Left forelimb (tissue), 1 donor: ENCODE data around the gene GTSE1.

Experiments
- DNase-seq: peaks from one replicate; pipeline ENCODE4 v3.0.0-alpha.2; 2018; ENCODE audit warnings: low spot score

Gene GTSE1

DNA sequence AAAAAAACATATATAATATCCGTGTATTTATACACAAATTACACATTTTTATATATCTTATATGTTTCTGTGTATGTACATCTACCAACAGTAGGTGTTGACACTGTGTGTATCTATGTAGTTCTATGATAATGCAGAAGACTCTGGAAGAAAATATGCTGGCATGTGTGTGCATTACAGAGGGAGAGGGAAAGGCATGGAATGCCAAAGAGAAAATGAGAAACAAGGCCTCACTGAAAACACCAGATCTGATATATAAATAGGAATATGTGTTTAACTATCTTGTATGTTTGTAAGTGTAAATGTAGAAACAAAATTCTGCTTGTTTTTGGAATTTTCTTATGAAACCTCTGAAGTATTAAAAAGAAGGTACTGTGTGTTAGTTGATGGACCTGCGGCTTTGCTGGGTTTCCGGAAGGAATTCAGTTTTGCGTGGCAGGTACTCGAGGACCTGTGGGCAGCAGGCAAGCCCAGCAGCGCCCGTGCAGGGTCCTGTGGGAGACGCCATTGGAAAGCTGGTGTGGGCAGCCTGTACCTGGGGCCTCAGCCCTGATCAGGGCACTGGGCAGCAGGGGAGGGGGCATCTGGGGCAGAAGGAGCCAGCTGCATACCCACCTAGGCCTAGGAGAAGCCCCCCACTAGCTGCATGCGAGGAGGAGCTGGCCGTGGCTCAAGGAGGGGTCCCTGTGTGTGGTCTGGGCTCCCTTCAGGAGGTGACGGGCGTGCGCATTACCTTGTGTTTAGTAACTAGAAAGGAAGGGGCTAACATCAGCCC is 31.2 kb downstream of the GTSE1 start:
- no peak for DNase-seq

DNA sequence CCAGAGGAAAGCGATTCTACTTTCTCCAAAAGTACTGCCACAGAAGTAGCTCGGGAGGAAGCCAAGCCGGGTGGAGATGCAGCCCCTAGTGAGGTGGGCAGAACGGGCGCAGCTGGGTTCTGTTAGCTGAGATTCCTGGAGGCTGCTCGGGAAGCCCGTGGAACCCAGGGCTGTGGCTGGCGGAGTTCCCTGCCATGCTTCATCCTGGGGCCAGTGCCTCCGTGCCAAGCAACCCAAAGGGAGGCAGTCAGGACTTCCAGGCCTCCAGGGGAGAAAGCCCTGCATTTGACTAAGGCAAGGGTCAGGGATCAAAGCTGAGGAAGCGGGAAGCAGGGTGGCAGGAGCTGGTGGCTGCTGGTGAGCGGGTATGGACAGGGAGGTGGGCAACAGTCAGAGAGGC is 32.1 kb downstream of the GTSE1 start:
- no peak for DNase-seq

DNA sequence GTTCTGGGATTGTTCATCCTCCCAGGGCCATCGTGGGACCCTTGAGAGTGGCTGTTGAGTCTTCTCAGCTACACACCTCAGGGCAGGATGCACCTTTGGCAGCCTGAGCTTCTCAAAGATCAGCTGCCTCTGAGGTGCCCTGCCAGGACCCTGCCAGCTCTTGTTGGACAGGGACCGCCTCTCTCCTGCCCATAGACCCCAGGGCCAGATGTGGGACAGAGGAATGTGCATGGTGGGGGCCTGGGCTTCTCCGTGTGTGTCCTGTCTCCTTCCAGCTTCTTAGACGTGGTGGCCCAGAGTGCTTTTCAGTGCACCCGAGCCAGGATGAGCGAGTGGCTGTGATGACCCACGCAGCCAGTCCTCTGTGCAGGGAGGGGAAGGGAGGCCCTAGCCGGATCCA is 32.9 kb downstream of the GTSE1 start:
- no peak for DNase-seq

DNA sequence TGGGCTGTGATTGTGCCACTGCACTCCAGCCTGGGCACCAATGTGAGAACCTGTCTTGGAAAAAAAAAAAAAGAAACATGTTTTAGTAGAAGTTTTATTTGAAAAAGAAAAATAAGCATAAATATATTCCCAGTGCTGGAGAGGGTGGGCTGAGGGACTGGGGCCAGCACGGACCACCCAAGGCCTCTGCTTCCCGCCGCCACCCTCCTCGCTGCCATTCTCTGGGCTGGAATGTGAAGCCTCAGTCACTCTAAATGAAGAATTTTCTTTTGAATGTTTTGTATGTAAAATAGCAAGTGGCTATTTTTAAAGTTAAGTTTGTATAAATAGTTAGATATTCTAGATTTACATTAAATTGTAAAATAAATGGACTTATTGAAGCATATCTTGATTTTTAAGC is 33.8 kb downstream of the GTSE1 start:
- no peak for DNase-seq

DNA sequence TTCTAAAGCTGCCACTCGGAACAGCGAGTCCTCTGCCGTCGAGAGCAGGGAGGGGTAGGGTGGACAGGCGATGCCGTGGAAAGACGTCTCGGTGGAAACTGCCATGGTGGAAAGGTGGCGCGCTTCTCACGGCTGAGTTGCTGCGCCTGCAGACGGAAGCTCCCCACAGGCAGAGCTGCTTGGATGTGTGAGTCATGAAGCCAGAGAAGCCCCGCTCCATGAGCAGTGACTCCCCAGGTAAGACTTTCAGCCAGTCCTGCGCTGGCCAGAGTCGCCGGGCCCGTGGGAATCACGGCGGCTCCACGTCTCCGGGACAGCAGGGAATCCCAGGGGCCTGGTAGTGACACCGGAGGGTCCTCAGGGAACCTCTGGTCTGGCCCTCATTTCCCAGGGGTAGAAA is 34.8 kb downstream of the GTSE1 start:
- no peak for DNase-seq

DNA sequence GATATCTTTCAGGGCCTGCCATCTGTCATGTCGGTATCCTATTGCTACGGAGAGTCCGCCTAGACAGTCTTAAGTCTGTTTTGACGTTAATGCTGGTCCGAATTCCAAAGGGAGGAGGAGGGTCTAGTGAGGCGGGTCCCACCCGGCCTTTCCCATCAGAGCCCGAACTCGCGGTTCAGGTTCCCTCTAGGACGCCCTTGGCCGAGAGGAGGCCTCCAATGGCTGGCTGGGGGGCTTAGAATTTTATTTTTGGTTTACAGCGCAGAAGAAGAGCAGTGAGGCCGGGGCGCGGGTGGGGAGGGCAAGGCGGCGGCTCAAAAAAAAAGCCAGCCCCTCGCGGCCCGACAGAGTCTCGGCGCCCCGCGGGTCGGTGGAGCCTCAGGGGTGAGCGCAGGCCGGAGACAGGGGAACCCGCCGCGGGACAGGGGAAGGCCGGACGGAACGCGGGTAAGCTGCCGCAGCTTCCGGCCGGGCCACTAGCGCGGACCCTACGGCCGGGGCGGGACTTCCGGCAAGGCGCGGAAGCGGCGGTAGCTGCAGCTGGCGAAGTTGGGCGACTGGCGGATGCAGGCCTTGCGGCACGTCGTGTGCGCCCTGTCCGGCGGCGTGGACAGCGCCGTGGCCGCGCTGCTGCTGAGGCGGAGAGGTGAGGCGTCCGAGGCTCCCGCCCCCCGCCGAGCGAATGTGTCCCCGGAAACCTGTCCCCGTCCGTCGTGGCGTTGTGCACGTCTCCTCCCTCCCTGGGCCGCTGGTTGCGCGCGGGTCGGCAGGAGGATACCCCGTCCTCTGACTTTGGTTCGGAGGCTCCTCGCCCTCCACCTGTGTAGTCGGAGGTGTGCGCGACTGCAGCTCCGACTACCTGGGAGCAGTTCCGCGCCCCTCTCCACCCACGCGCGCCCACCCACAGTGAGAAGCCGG is 38.8 kb downstream of the GTSE1 start, which contains the start of gene TRMU:
TRMU (plus strand) TSS at position 514 of the 918 bp plus-strand sequence; CDS start at position 565, 51 bp downstream.
- DNase-seq: peak; percentile 91

DNA sequence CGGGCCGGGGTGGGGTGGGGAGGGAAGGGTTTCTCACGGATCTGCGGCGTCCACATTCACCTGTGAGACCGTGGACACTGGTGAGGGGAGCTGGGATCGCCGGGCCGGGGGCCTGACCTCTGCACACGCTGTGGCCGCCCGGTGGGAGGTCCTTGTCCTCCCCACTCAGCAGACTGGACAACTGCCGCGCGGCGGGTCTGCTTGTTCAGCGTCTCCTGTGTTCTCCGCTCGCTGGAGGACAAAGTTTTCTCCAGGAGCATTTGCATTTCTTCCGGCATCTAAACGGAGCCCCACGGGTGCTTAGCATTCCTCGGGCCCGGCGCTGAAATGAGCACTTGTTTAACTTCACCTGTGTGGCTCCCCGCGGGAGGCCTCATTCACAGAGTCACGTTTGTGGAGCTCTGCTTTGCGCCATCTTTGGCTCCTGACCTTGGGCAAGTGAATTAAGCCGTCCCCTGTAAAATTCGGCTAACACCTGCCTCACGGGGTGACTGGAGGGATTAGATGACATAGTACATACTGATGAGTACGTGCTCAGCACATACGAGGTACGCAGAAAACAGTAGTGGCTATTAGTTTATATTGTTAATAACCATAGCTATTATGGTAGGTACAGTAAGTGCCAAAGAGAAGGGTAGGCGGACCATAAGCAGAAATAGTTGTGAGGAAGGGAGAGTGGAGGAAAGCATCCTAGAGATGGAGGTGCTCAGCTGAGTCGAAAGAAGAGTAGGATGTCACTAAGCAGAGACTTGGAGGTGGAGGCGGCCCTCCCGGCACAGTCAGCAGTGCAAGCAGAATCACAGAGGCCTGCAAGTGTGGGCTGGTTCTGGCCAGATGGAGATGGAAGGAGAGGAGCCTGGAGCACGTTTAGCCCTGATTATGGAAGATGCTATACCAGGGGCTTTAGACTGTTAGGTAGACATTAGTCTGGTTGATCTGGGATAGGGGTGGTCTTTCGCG is 39.7 kb downstream of the GTSE1 start:
- no peak for DNase-seq

DNA sequence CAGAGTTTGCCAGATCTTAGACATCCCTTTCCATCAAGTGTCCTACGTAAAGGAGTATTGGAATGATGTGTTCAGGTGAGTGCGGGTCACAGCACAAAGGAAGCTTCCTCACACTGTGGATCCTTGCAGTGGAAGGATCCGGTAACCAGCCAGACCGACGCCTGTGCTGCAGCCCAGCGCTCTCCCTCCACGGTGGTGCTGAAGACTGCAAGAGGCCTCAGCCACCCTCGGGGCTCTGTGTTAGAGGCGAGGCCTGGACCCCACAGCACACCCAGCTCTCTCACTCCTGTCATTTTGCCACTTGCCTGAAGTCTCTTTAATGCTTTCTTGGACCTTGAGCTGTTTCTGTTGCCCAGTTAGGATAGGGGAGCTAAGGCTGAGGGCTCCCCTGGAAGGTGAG is 41.2 kb downstream of the GTSE1 start:
- no peak for DNase-seq

DNA sequence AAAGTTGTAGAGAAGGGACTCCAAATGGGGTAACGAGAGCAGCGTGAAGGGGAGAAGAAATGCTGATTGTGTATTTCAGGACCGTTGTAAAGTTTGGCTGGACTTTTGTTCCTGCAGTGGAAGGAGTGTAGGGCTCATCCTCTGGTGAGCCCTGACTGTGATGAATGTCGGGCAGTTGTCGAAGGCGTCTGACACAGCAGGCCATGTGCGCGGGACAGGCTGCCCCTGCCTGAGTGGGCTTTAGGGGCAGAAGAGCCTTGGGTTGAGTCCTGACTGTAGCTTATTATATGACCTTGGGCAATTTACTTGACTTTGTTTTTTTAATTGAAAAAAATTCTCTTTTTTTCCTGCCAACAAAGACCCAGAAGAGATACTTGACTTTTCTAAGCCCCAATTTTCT is 42.0 kb downstream of the GTSE1 start:
- DNase-seq: no peak

DNA sequence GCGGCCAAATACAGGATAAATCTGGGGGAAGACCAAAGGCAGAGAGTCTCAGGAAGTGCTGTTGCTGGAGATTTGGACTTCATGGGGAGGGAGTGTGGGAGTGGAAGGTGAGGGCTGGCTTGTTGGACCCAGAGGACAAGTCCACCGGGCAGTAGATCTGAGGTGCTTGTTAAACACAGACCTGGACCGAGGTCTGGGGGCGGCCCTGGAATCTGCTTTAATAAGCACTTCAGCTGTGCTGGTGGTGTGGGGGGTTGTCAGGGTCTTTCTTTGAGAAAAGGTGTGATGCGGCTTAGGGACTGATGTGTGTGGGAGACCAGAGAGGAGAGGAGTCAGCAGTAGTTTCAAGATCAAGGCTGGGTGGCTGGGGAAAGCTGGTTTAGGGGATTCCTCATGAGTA is 43.3 kb downstream of the GTSE1 start:
- DNase-seq: no peak

DNA sequence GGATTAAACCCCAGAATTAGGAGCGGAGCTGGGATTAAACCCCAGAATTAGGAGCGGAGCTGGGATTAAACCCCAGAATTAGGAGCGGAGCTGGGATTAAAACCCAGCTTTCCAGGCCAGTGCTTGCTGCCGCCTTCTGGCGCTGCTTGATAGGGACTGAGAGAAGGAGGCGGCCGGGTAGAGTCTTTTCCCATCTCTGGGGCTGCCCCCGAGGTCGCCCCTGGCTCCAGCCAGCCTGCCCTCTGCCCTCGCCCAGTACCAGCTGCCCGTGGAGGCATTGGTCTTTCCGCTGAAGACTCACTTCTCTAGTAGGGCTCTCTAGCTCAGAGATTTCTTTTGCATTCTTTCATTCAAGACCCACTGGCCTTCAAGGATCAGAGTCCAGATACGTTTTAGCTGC is 44.0 kb downstream of the GTSE1 start:
- DNase-seq: no peak

DNA sequence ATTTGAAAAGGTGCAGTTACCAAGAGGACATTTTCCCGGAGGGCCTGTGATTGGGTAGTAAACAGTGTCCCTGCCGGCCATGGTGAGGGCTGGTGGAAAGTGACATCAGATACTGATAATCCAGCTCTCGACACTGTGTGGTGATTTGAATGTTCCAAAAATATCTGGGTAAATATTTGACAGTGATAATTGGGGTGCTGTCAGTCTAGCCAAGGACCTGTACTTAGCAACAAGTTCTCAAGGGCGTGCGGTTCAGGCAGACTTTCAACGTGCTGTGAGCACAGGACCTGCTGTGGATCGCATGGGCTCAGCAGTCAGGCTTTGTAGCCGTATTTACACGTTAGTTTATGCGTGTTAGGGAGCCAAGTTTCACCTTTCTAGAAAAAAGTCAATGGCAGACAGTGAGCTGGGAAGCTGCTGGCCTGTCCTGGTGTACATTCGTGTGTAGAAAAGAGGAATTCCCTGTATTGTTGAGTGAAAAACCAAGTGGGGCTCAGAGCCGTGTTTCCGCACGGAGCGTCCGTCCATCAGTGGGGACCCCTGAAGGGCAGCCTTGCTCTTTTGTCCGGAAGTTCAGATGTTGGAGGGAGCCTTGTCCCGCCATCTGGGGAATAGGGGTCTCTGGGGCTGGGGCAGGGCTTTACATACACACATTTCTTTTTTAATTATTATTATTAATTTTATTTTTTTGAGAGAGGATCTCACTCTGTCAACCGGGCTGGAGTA is 50.2 kb downstream of the GTSE1 start:
- no peak for DNase-seq

DNA sequence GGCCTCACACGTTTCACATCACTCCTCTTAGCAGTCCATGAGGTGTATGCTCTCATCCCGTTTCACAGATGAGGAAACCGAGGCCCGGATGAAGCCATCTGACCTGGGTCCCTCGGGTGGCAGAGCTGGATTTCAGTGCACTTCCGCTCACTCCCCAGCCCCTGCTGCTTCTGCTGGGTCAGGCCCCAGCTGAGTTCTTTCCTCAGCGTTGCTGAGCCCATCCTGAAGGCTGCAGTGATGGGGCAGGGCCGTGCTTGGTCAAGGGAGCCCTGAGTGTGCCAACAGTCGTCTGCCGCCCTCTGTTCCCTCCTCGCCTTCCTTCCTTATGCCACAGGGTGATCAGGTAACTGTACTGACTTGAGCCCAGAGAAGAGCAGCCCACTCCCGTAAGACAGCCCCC is 51.0 kb downstream of the GTSE1 start:
- no peak for DNase-seq

DNA sequence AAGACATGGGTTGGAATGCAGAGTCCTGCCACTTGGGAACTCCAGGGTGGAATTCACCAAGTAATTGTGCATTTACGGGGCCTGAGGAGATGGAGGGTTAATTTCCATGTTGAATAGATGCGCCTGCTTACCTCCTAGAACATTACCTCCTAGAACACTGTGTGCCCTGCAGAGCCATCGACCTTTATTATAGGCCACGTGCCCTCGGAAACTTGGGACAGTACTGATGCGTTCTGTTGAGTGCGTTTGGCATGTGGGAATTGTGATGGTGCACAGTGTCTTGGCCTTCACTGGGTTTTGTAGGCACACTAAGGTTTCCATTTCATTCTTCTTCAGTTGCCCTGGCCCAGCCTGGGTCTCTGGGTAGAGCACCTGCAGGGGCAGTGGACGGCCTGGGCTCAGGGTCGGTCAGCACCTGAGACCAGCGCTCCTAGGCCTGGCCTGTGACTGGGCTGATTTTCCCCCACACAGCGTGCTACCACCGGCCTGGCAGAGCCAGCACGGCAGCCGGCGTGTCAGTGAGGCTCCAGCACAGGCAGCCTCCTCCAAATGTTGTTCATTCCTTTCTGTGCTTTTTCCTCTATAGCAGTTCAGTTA is 51.5 kb downstream of the GTSE1 start:
- DNase-seq: no peak

DNA sequence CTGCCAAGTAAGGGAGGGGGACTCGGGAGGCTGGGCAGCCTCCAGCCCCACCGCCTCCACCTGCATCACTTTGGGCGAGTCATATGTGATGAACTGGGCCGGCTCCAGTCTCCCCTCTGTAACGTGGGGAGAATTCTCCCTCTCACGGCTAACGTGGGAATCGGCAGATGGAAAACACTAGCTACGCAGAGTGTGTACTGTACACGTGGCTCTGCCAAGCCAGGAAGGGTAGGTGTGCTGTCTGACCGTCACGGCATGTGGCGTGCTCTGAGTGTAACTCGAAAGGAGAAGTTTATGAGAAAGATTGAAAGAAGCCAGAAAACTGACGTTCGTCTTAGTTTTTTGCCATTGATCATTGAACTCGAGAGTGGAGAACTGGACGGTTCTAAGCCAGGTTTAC is 52.6 kb downstream of the GTSE1 start:
- DNase-seq: no peak

DNA sequence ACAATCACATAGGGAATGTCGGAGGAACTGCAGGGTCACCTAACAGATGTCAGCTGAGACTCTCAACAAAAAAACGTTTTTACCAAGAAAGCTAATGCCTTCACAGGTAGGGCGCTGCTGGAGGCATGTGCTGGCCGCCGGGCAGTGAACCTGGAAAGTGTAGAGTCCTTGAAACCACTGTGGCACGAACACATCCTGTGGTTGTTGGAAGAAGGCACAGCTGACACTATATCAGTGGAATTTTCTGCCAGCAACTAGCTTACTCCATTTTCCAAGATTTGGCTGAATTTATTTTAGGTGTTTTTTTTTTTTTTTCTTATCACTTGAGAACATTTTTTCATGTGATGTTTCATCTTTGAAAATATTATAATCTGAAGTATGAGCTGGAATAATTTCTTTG is 53.0 kb downstream of the GTSE1 start:
- no peak for DNase-seq

DNA sequence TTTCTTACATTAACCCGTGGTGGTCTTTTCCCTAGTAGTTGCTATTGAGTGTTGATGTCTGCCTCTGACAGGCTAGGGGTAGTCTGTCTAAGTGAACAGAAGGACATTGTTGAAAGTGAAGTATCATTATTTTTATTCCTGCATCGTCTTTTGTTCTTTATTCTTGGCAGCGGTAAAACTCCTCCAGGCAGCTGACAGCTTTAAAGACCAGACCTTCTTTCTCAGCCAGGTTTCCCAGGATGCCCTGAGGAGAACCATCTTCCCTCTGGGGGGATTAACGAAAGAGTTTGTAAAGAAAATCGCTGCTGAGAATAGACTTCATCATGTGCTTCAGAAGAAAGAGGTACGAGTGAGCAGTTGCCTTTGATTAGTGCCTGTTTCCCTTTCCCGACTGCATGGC is 53.5 kb downstream of the GTSE1 start:
- DNase-seq: no peak

DNA sequence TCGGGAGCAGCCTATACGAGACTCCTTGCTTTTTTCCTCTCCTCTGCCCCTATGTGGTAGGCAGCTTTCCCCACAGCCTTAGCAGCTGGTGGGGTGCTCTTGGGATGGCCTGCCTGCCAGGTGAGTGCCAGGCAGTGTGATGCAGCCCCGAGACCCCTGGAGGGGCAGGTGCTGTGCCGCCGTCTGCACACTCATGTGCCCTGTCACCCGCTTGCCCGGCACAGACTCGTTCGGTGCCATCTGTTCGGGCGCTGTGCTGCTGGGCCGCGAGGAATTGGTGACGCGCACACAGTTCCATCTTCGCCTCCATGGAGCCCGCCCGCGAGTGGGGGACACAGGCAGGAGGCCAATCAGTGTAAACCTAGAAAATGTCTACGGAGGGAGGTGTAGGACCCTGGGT is 54.0 kb downstream of the GTSE1 start:
- DNase-seq: no peak

DNA sequence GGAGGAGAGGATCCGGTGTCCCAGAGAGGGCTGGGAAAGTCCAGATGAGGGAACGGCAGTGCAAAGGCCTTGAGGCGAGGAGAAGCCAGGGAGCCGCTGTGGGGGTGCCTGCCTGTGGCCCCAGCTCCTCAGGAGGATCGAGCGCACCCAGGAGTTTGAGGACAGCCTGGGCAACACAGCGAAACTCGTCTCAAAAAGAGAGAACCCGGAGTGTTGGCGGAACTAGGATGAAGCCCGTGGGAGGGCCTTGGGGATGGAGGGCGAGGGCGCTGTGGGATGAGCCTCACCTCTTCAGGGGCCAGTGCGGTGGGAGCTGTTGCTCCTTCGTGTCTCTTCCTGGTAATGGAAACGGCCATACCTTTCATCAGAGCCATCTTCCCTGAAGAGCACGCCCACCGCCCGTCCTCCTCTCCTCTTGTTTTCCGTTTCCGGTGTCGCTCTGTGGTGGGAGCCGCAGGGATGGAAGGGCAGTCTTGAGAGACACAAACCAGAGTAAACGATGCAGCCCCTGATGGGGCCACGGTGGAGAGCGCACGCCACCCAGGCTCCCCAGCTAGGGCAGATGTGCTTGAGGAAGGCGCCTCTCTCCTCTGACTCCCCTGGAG is 54.6 kb downstream of the GTSE1 start:
- DNase-seq: no peak

DNA sequence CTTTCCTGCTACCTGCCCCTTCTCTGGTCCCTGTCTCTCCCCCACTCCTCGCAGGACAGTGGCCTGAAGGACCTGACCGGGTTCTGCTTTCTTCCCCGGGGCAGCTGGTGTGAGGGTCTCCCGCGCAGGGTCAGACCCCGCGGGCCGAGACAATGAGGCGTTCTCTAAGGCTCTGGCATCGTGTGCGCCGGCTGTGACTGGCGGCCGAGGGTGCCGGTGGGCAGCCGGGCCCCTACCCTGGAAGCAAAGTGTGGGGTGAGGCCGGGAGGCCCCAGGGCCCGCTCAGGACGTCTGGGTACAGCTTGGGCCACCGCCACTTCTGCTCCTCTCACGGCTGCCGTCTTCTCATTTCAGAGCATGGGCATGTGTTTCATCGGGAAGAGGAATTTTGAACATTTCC is 55.1 kb downstream of the GTSE1 start:
- no peak for DNase-seq

DNA sequence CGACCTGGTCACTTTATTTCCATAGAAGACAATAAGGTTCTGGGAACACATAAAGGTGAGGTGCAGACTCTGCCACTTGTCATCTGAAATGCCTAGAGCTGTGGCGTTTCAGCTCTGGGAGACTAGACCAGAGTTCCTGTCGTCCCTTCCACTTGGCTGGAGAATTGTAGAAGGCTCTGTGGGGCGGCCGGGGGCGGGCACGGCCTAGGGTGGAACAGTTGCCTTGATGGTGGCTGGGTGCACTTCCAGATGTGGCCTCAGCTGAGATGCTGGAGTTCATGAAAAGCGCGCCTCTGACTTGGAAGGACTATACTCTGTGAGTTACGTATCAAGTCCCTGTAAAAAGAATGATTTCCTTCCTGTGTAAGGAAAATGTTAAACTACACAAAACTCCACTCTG is 55.6 kb downstream of the GTSE1 start:
- DNase-seq: no peak
